Measurements from ENCODE around the gene COG2. TPM values are rescaled to one million over a fixed set of nuclear protein-coding genes. Genes with fewer than 3 reads are reported as not detected.
A peak's percentile ranks its signal among the peaks of the same experiment; 100 is the strongest.

The COG2 gene
- total and polyA plus RNA-seq, 2 of the 13 experiments (the other 11 are each of a cell fraction or from before 2014, with no cell fraction given) = 16.8 to 36.3 TPM

- no peak for TF ChIP-seq AHDC1 (CRISPR knock-in tag; IDR thresholded peaks at IDR 0.05; ENCODE audit: borderline replicate concordance)
- peak; percentile 18; the same call in 1 of the 2 replicates for TF ChIP-seq ZFP82 (CRISPR knock-in tag; IDR thresholded peaks at IDR 0.05; ENCODE audit: borderline replicate concordance)
- no peak for TF ChIP-seq THAP7 (CRISPR knock-in tag; IDR thresholded peaks at IDR 0.05)
- no peak for TF ChIP-seq ATF3 (CRISPR knock-in tag; IDR thresholded peaks at IDR 0.05)
- TF ChIP-seq CEBPG (CRISPR knock-in tag; IDR thresholded peaks at IDR 0.05) = peak; percentile 57
- TF ChIP-seq ZNF138 (CRISPR knock-in tag; IDR thresholded peaks at IDR 0.05; ENCODE audit: low read depth) = 0 out of 2 replicates have a peak, but pooled peaks have one; percentile 43
- peak; percentile 15; the same call in 1 of the 2 replicates for TF ChIP-seq SMAD1 (CRISPR knock-in tag; IDR thresholded peaks at IDR 0.05; ENCODE audit: borderline replicate concordance, low read depth)
- TF ChIP-seq JUNB (CRISPR knock-in tag; IDR thresholded peaks at IDR 0.05; ENCODE audit: borderline replicate concordance) = 0 out of 2 replicates have a peak, but pooled peaks have one; percentile 53
- TF ChIP-seq ZNF749 (CRISPR knock-in tag; IDR thresholded peaks at IDR 0.05; ENCODE audit: borderline replicate concordance) = 0 out of 2 replicates have a peak, but pooled peaks have one; percentile 27
- TF ChIP-seq POLR2AphosphoS5 (IDR thresholded peaks at IDR 0.05; ENCODE audit: low read depth, low read length) = peak; percentile 72
- TF ChIP-seq DNMT1 (CRISPR knock-in tag; IDR thresholded peaks at IDR 0.05) = 0 out of 2 replicates have a peak, but pooled peaks have one; percentile 76
- no peak for TF ChIP-seq CREBL2 (CRISPR knock-in tag; IDR thresholded peaks at IDR 0.05; ENCODE audit: borderline replicate concordance)
- TF ChIP-seq HNRNPL (IDR thresholded peaks at IDR 0.05; ENCODE audit: low read depth, low read length) = peak; percentile 63; the same call in 1 of the 2 replicates
- TF ChIP-seq MXI1 (IDR thresholded peaks at IDR 0.05; ENCODE audit: borderline replicate concordance, low read depth, low read length) = no peak
- TF ChIP-seq ZNF768 (CRISPR knock-in tag; IDR thresholded peaks at IDR 0.05) = peak; percentile 13; the same call in 1 of the 2 replicates
- peak; percentile 80; the same call in 1 of the 2 replicates for TF ChIP-seq ZC3H13 (CRISPR knock-in tag; IDR thresholded peaks at IDR 0.05)
- no peak for TF ChIP-seq PRDM10 (CRISPR knock-in tag; IDR thresholded peaks at IDR 0.05; ENCODE audit: low read depth)
- 0 out of 2 replicates have a peak, but pooled peaks have one; percentile 15 for TF ChIP-seq KDM2A (CRISPR knock-in tag; IDR thresholded peaks at IDR 0.05; ENCODE audit: borderline replicate concordance, low read depth)
These were observed 61.6 kb downstream of the COG2 start (continued) for GRCh38 chr1:230703679-230704385.
